HEK293 (cell line): ENCODE measurements around the gene TRPC6.

Source experiments
- CTCF ChIA-PET: fragments of 350-600 bp; formaldehyde crosslinking; extraction: SDS; loops from one replicate; lab custom pipeline; 2021; ENCODE audit warnings: antibody characterized with exemption; lab: Yijun Ruan, JAX
- POLR2A ChIA-PET: fragments of 300-600 bp; formaldehyde crosslinking; extraction: SDS; loops from one replicate; lab custom pipeline; 2020; ENCODE audit warnings: antibody characterized with exemption, inconsistent platforms; lab: Yijun Ruan, JAX
- H3K27ac ChIP-seq: fragments of 200-500 bp; sonication (Bioruptor generic); 2 replicates; pipeline ENCODE4 v1.5.1; 2014; ENCODE audit warnings: low read depth, low read length, control low read depth, inconsistent platforms; ENCODE audit errors: extremely low read depth
- H3K36me3 ChIP-seq, 2 experiments: fragments of 200-500 bp in 1 of 2; sonication (Bioruptor generic) in 1 of 2; 1 replicate in 1 of 2; 2 replicates in 1 of 2; pipeline ENCODE4 v1.5.1; 2014 to 2017; ENCODE audit warnings: inconsistent platforms in 2 of 2, low read length in 2 of 2; ENCODE audit not compliant: control insufficient read depth in 2 of 2, insufficient read depth in 1 of 2
- H3K4me1 ChIP-seq: fragments of 200-500 bp; sonication (Bioruptor generic); 2 replicates; pipeline ENCODE4 v1.5.1; 2014; ENCODE audit warnings: mild to moderate bottlenecking, low read length, inconsistent platforms; ENCODE audit not compliant: control insufficient read depth, insufficient read depth
- H3K4me3 ChIP-seq: 2 replicates; pipeline ENCODE4 v1.5.1; 2011; ENCODE audit warnings: low read depth, mild to moderate bottlenecking, control low read depth, low read length, moderate library complexity
- H3K9me3 ChIP-seq: fragments of 200-500 bp; sonication (Bioruptor generic); 2 replicates; pipeline ENCODE4 v1.5.1; 2014; ENCODE audit warnings: low read depth, low read length, inconsistent platforms; ENCODE audit not compliant: control insufficient read depth, insufficient read depth
- AEBP2 ChIP-seq: fragments of 450-650 bp; formaldehyde crosslinking; IDR thresholded peaks from 2 replicates; pipeline ENCODE4 v1.5.1; 2016; ENCODE audit warnings: missing biosample characterization, missing genetic modification characterization, borderline replicate concordance
- ATF2 ChIP-seq: fragments of 450-650 bp; formaldehyde crosslinking; IDR thresholded peaks from 2 replicates; pipeline ENCODE4 v1.5.1; 2016; ENCODE audit warnings: missing biosample characterization, missing genetic modification characterization, low read depth
- ELK4 ChIP-seq: IDR thresholded peaks from 2 replicates; pipeline ENCODE4 v1.6.1; 2011; ENCODE audit warnings: mild to moderate bottlenecking, low read depth, low read length, borderline replicate concordance
- KLF10 ChIP-seq: fragments of 450-650 bp; IDR thresholded peaks from 2 replicates; pipeline ENCODE4 v1.5.1; 2018; ENCODE audit warnings: missing biosample characterization, mild to moderate bottlenecking, missing genetic modification characterization
- PRDM1 ChIP-seq: fragments of 450-650 bp; formaldehyde crosslinking; IDR thresholded peaks from 2 replicates; pipeline ENCODE4; 2016; ENCODE audit warnings: missing biosample characterization, missing genetic modification characterization
- PRDM2 ChIP-seq: fragments of 450-650 bp; formaldehyde crosslinking; IDR thresholded peaks from 2 replicates; pipeline ENCODE4 v1.5.1; 2016; ENCODE audit warnings: missing biosample characterization, missing genetic modification characterization, borderline replicate concordance
- SCRT1 ChIP-seq: fragments of 450-650 bp; formaldehyde crosslinking; IDR thresholded peaks from 2 replicates; pipeline ENCODE4 v1.5.1; 2016; ENCODE audit warnings: missing biosample characterization, missing genetic modification characterization, borderline replicate concordance
- ZBTB21 ChIP-seq: fragments of 450-650 bp; formaldehyde crosslinking; IDR thresholded peaks from 2 replicates; pipeline ENCODE4 v1.5.1; 2017; ENCODE audit warnings: missing biosample characterization, missing genetic modification characterization
- ZIC2 ChIP-seq: fragments of 450-650 bp; formaldehyde crosslinking; IDR thresholded peaks from 2 replicates; pipeline ENCODE4 v1.5.1; 2016; ENCODE audit warnings: missing biosample characterization, missing genetic modification characterization
- ZNF121 ChIP-seq: fragments of 450-650 bp; formaldehyde crosslinking; IDR thresholded peaks from 2 replicates; pipeline ENCODE4 v1.5.1; 2016; ENCODE audit warnings: missing biosample characterization, missing genetic modification characterization
- ZNF138 ChIP-seq: fragments of 450-650 bp; formaldehyde crosslinking; IDR thresholded peaks from 2 replicates; pipeline ENCODE4 v1.5.1; 2016; ENCODE audit warnings: missing biosample characterization, missing genetic modification characterization, borderline replicate concordance
- ZNF24 ChIP-seq: fragments of 450-650 bp; formaldehyde crosslinking; IDR thresholded peaks from 2 replicates; pipeline ENCODE4 v1.5.1; 2016; ENCODE audit warnings: missing biosample characterization, missing genetic modification characterization
- ZNF48 ChIP-seq: fragments of 450-650 bp; formaldehyde crosslinking; IDR thresholded peaks from 2 replicates; pipeline ENCODE4 v1.5.1; 2016; ENCODE audit warnings: missing biosample characterization, missing genetic modification characterization
- ZNF561 ChIP-seq: fragments of 450-650 bp; IDR thresholded peaks from 2 replicates; pipeline ENCODE4 v1.5.1; 2018; ENCODE audit warnings: missing biosample characterization, missing genetic modification characterization, borderline replicate concordance
- ZNF670 ChIP-seq: fragments of 450-650 bp; formaldehyde crosslinking; IDR thresholded peaks from 2 replicates; pipeline ENCODE4 v1.5.1; 2016; ENCODE audit warnings: missing biosample characterization, missing genetic modification characterization, low read depth
- ZNF792 ChIP-seq: fragments of 450-650 bp; formaldehyde crosslinking; IDR thresholded peaks from 2 replicates; pipeline ENCODE4 v1.5.1; 2016; ENCODE audit warnings: missing biosample characterization, missing genetic modification characterization
- ZSCAN16 ChIP-seq: fragments of 450-650 bp; formaldehyde crosslinking; IDR thresholded peaks from 2 replicates; pipeline ENCODE4 v1.5.1; 2016; ENCODE audit warnings: missing biosample characterization, missing genetic modification characterization

TRPC6 gene

GRCh38 chr11:101584129-101584515, 315 bp upstream of the TRPC6 start:
- ChIA-PET CTCF (no interaction called here), POLR2A (no interaction called here)
- H3K4me3 ChIP-seq, result no peak overlapping the region
- H3K9me3 ChIP-seq, result no peaks in the 10 kb centered on the region
- TF ChIP-seq ZIC2 (tag by site-specific recombination) (no peak), PRDM1 (tag by site-specific recombination) (no peak), AEBP2 (tag by site-specific recombination) (no peak), ZNF138 (tag by site-specific recombination) (no peak)
- H3K4me1 ChIP-seq, result no peaks in the 10 kb centered on the region
- no peak overlapping the region for H3K27ac ChIP-seq
- H3K36me3 ChIP-seq, result no peaks in the 10 kb centered on the region

GRCh38 chr11:101582989-101583250, 887 bp downstream of the TRPC6 start:
- CTCF ChIA-PET, result no interaction called here
- POLR2A ChIA-PET, result no interaction called here
- no peak for TF ChIP-seq ELK4
- TF ChIP-seq SCRT1 (tag by site-specific recombination), result no peak
- TF ChIP-seq KLF10 (tag by site-specific recombination), result no peak
- TF ChIP-seq ZNF121 (tag by site-specific recombination), result no peak
- no peak for TF ChIP-seq PRDM2 (tag by site-specific recombination)
- no peak for TF ChIP-seq ZNF48 (tag by site-specific recombination)
- TF ChIP-seq ZSCAN16, result no peak
- no peak for TF ChIP-seq ZNF792
- Histone ChIP-seq H3K4me1 (no peaks in the 10 kb centered on the region), H3K27ac (no peak overlapping the region), H3K36me3 (no peaks in the 10 kb centered on the region), H3K9me3 (no peaks in the 10 kb centered on the region), H3K4me3 (peak overlapping the region; percentile 60)

- TF ChIP-seq ATF2 (tag by site-specific recombination) (no peak), ZNF670 (tag by site-specific recombination) (no peak), ZBTB21 (no peak), ZNF24 (tag by site-specific recombination) (no peak), ZNF561 (no peak)
- ChIA-PET POLR2A (no interaction called here), CTCF (no interaction called here)
- peak overlapping the region; percentile 60 for H3K4me3 ChIP-seq
- H3K9me3 ChIP-seq, result no peaks in the 10 kb centered on the region
- no peaks in the 10 kb centered on the region for H3K36me3 ChIP-seq
- no peaks in the 10 kb centered on the region for H3K4me1 ChIP-seq
- H3K27ac ChIP-seq, result no peak overlapping the region
Measured at GRCh38 chr11:101582236-101582988, 1.4 kb downstream of the TRPC6 start.
